ES-I3 (cell line): ENCODE data around the gene ST6GALNAC2.
"Not testable (repeated sequence)": the region's sequence is repeated elsewhere in the genome, so short reads cannot be mapped to it uniquely, and the experiment has no call there.

Source experiments
- H3K36me3 ChIP-seq: 2 replicates; pipeline ENCODE4 v1.6.1; 2013; ENCODE audit warnings: mild to moderate bottlenecking, low read length, control low read depth, moderate library complexity; ENCODE audit not compliant: insufficient read depth
- H3K4me1 ChIP-seq: 2 replicates; pipeline ENCODE4 v1.6.1; 2013; ENCODE audit warnings: mild to moderate bottlenecking, control low read depth, low read length; ENCODE audit not compliant: insufficient read depth
- H3K9ac ChIP-seq: 2 replicates; pipeline ENCODE4 v1.6.1; 2013; ENCODE audit warnings: low read depth, mild to moderate bottlenecking, low read length, moderate library complexity
- H3K9me3 ChIP-seq: 2 replicates; pipeline ENCODE4 v1.6.1; 2013; ENCODE audit warnings: mild to moderate bottlenecking, low read length, moderate library complexity; ENCODE audit not compliant: control insufficient read depth, insufficient read depth

Gene ST6GALNAC2

DNA sequence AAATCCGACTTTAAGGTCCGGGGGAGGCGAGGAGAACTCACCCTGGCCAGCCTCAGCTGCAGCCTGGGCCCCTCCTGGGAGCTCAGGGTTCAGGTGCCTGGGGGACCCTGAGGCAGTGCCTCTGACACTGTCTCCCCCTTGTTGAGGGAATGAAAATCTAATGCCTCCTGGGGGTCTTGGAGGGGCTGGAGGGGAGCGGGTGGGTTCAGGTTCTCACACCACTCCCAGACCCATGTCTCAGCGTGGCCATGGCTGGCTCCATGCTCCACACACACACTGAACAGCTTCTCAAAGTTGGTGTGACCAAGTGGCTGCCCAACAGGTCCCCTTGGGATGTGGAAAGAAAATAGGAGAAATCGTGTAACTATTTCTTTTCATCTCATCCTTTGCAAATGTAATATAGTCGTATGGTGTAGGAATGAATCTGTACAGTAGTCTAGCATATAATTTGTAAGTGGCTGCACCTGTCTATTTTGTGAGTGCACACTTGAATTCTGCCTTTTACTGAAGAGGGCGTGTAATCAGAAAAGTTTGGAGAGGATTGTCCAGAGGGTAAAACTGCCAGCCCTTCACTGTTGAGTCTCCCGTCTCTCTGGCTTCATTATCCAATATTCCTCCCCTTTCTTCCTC, 46.6 kb downstream of the ST6GALNAC2 start:
- Histone ChIP-seq H3K9ac (peak overlapping the region; percentile 61; the same call in 1 of the 2 replicates), H3K36me3 (no peaks in the 10 kb centered on the region), H3K4me1 (peaks cover 36% of the 10 kb centered on the region), H3K9me3 (no peaks in the 10 kb centered on the region)

GRCh38 chr17:76538281-76538931, 47.3 kb downstream of the ST6GALNAC2 start:
- H3K9me3 ChIP-seq = no peaks in the 10 kb centered on the region
- peak overlapping the region; percentile 61 for H3K9ac ChIP-seq
- peaks cover 30% of the 10 kb centered on the region for H3K4me1 ChIP-seq
- no peaks in the 10 kb centered on the region for H3K36me3 ChIP-seq

DNA sequence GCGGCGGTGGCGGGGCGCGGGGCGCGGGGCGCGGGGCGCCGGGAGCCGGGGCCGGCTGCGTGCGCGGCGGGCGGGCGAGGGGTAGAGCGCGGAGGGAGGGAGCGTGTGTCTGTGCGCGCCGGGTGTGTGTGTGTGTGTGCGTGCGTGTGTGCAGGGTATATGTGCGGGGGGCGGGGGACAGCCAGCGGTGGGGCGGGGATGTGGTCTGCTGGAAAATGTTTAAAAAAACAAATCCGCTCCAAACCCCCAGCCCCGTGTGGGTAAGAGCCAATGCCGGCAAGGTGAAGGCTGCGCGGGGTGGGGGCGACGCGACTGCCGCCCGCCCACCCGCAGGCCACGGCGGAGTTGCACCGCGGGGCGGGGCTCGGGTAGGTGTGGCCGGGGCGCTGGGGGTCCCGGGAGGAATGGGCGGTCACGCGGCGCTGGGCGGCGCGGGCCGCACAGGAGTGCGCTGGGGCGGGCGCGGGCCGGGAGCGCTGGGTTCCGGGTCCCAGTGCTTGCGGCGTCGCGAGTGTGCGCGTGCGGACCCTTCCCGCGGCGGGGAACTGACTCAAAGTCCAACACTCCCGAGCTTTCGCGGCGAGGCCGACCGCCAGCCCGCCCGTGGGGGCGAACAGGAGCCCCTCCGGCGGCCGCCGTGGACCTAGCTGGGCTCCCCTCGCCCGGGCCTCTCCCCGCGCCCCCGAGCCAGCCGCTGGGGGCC, 47.9 kb downstream of the ST6GALNAC2 start, which contains the start of gene CYGB:
Gene CYGB (minus strand): TSS at position 132 of the 703 bp plus-strand sequence. CDS start 167 bp downstream, outside the sequence.
- Histone ChIP-seq H3K9me3 (no peaks in the 10 kb centered on the region), H3K4me1 (peaks cover 27% of the 10 kb centered on the region), H3K9ac (peak within 1 kb of the TSS; percentile 61), H3K36me3 (no peaks in the 10 kb centered on the region)

- H3K9ac ChIP-seq = peak overlapping the region; percentile 52; the same call in 1 of the 2 replicates
- no peaks in the 10 kb centered on the region for H3K9me3 ChIP-seq
- peaks cover 27% of the 10 kb centered on the region for H3K4me1 ChIP-seq
- H3K36me3 ChIP-seq = no peaks in the 10 kb centered on the region
Observed at GRCh38 chr17:76537288-76537577, 48.4 kb downstream of the ST6GALNAC2 start.

DNA sequence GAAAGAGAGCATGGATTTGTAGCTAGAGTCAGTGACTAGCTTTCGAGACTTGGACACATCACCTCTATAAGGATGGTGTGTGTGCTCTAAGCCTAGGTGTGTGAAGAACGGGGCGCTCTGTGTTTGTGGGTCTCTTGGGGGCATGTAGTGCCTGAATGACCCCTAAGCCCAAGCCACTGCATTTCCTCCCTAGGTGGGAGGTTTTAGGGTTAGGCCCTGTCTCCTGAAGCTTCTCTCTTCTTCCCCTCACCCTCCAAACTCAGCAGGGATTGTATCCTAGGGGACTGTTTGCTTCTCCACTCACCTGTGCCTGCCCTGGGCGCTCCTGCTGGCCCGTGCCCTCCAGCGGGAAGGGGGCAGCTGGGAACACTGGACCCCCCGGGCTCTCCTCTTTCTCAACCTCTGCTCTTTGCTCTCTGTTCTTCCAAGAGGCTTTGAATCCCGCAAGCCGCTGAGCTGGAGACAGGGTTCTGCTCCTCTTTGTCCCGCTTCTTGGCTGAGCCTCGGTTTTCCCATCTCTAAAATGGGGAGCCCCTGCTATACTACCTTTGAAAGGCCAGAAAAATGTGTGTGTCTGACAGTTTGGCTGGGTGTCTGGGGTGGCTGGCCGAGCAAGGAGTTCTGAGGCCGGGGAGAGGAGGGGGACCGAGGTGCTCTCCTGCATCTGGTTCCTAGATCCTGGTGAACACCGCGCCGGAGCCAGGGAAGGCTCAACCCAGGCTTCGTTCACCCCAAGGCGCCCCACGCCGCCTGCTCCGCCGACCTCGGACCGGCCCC, 49.0 kb downstream of the ST6GALNAC2 start:
- Histone ChIP-seq H3K36me3 (no peaks in the 10 kb centered on the region), H3K4me1 (peaks cover 30% of the 10 kb centered on the region), H3K9ac (peak overlapping the region; percentile 52; the same call in 1 of the 2 replicates), H3K9me3 (no peaks in the 10 kb centered on the region)

DNA sequence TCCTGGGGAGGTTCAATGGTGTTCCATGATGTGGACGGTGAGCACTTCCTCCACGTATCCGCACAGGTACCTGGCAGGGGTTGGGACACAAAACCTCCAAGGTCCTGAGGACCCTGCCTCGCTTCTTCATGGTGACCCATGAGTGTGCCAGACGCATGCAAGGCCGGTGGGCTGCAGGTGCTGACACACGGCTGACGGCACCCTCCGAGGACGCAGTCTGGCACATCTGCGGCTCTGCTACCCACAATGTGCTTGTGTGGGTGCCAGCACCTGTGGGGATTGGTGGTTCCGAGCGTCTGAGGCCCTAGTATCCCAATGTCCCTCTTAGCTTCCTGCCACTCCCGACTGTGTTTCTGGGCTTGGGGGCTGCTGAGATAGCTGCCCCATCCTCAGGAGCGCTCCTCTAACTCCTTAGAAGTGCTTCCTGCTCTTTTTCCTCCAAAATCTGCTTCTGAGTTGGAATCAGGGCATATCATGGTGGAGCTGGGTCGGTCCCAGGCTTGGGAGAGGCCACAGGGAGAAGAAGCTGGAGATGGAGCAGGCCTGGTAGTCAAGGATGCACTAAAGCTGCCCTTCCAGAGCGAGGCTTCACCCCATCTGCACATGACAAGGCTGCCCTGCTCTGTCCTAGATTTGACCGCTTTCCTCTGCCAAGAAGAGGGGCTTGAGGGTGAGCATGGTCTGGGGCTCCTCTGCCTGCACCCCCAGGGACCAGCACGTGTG, 49.7 kb downstream of the ST6GALNAC2 start:
- Histone ChIP-seq H3K4me1 (peaks cover 30% of the 10 kb centered on the region), H3K9me3 (no peaks in the 10 kb centered on the region), H3K9ac (no peak overlapping the region), H3K36me3 (no peaks in the 10 kb centered on the region)

DNA sequence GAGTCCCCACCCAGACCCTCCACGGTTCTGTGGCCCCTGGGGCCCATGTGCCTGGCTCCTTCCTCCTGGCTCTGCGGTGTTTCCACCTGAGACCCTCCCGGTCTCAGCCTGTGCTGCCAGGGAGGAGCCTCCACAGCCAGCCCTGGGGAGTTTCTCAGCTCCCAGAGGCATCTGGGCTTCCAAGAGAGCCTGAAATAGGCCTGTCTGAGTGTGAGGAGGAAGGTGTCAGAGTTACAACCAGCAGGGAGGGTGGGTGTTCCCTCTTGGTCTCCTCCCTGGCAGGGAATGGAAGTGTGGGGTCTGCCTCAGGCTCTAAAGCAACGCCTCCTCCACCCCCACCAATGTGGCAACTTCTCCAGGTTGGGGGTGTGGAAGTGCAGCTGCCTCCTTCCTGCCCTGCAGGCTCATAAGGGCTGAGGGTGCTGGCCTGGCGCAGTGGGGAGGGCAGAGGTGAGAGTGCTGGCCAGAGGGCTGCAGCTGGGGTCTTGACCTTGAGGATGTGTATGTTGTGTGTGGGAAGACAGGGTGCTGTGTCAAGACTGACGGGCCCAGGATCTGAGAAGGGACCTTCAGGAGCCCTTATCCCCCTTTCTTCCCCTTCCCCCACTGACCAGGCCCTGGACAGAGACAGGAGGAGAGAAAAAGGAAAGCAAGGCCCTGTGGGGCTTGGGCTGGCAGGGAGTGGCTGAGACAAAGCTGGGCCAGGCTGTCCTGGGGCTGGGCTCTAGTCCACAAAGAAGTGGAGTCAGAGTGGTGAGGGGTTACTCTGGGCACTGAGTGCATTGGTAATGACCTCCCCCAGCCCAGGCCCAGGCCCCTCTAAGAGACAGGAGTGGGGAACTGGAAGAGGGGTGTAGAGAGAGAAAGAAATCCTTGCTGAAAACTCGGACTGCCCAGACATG, 50.6 kb downstream of the ST6GALNAC2 start:
- H3K9me3 ChIP-seq = no peaks in the 10 kb centered on the region
- H3K9ac ChIP-seq = no peak overlapping the region
- H3K36me3 ChIP-seq = no peaks in the 10 kb centered on the region
- peaks cover 38% of the 10 kb centered on the region for H3K4me1 ChIP-seq

DNA sequence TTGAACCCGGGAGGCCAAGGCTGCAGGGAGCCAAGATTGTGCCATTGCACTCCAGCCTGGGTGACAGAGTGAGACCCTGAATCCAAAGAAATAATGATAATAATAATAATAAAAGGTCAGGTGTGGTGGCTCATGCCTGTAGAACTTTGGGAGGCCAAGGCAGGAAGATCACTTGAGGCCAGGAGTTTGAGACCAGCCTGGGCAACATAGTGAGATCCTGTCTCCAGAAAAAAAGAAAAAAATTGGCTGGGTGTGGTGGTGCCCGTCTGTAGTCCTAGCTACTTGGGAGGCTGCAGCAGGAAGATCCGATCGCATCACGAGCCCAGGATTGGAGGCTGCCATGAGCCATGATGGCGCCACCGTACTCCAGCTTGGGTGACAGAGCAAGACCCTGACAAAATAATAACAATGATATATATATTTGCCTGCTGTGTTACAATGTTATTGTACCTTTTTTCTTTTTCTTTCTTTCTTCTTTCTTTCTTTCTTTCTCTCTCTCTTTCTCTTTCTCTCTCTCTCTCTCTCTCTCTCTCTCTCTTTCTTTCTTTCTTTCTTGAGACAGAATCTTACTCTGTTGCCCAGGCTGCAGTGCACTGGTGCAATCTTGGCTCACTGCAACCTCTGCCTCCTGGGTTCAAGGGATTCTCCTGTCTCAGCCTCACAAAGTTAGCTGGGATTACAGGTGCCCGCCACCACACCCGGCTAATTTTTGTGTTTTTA, 51.9 kb downstream of the ST6GALNAC2 start:
- H3K9me3 ChIP-seq, H3K36me3 ChIP-seq, H3K9ac ChIP-seq: not testable (repeated sequence)
- peaks cover 43% of the 10 kb centered on the region for H3K4me1 ChIP-seq

- no peaks in the 10 kb centered on the region for H3K36me3 ChIP-seq
- H3K9ac ChIP-seq = no peak overlapping the region
- no peaks in the 10 kb centered on the region for H3K9me3 ChIP-seq
- peaks cover 44% of the 10 kb centered on the region for H3K4me1 ChIP-seq
Observed at GRCh38 chr17:76532072-76532651, 53.5 kb downstream of the ST6GALNAC2 start.

DNA sequence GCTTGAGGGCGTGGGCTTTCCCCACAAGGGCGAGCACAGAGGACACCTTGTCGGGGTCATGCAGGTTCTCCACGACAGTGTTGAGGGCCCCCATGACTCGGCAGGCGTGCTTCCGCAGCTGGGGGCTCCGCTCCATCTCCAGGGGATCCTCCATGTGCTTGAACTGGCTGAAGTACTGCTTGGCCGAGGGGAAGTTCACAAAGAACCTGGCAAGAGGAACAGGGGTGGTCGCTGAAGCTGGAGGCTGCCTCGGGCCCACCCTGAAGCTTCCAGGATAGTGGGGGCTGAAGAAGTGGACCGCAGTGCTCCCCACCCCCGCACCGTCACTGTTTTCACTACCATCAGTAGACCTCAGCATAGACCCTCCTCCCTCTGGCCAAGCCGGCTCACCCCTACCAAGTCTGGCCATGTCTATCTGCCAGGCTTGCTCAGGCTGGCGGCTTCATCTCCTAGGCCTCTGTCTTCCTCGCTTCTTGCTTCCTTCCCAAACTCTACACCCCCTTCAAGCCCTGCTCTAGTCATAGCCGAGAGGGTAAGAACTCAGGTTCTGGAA, 54.1 kb downstream of the ST6GALNAC2 start:
- Histone ChIP-seq H3K4me1 (peaks cover 44% of the 10 kb centered on the region), H3K9ac (no peak overlapping the region)

DNA sequence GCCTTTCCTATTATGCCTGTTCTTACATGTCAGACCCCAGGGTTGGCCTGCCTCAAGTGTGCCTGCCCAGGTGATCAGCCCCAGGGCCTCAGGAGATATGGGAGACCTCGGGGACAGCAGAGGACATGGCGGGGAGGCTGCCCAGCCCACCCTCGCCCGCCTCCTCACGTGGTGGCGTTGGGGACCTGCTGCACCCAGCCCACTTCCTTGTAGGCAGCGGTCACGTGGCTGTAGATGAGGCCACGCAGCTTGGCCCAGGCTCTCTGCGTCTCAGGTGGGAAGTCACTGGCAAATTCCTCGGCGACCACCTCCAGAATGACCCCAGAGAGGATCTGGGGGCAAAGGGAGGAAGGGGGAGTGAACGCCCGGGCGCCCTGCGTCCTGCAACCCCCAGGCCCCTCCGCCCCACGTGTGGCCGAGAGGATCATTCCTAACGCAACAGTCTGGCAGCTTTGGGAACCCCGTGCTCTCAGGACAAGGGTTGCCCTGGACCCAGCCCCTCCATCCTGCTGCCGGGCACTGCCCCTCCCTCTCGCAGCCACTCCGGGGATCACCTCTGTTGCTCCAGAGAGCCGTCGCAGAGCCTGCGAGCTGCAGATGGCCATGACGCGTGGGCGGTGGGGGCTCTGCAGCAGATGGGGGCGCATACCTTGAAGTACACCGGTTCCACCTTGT, 54.7 kb downstream of the ST6GALNAC2 start:
- Histone ChIP-seq H3K9ac (no peak overlapping the region), H3K9me3 (no peaks in the 10 kb centered on the region), H3K4me1 (peaks cover 44% of the 10 kb centered on the region), H3K36me3 (no peaks in the 10 kb centered on the region)

More for the DNA sequence above, 54.1 kb downstream of the ST6GALNAC2 start:
- no peaks in the 10 kb centered on the region for H3K36me3 ChIP-seq
- no peaks in the 10 kb centered on the region for H3K9me3 ChIP-seq
